ENCODE measurements around the gene ABCG2. TPM values are rescaled to one million over a fixed set of nuclear protein-coding genes. Genes with fewer than 3 reads are reported as not detected.

The ABCG2 gene
- total RNA-seq, 1 experiment from 2014 or later: 3.8 TPM

DNA sequence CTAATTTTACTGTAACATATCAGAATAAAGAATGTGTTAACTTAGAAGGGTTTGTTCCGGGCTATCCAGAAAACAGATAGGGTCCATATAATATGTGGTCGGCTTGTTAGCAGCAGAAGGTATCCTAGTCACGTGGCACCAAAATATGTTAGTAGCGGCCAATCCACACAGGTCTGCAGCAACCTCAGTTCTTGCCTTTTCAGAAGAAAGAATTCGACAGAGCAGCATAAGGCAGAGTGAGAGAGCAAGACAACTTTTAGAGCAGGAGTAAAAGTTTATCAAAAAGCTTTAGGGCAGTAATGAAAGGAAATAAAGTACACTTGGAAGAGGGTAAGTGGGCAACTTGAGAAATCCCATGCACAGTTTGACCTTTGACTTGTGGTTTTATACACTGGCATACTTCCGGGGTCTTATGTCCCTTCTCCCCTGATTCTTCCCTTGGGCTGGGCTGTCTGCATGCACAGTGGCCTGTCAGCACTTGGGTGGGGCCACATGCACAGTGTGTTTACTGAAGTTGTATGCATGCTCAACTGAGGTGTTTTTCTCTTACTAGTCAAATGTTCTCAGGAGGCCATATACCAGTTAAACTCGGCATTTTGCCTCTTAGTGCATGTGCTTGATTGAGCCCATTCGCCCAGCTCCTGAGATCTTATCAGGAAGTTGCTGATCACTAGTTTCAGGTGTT, 37.0 kb upstream of the ABCG2 start:
- Mint-ChIP-seq H3K27ac (peak overlapping the region; percentile 47; the same call in 1 of the 2 replicates), H3K36me3 (no peaks in the 10 kb centered on the region), H3K4me1 (peaks cover 19% of the 10 kb centered on the region), H3K4me3 (no peak overlapping the region), H3K9me3 (no peaks in the 10 kb centered on the region), H3K27me3 (ENCODE audit: low read depth) (no peaks in the 10 kb centered on the region)
- no peak for TF ChIP-seq ZNF532 (CRISPR knock-in tag; IDR thresholded peaks at IDR 0.05; ENCODE audit: borderline replicate concordance)
- TF ChIP-seq SOX15 (CRISPR knock-in tag; IDR thresholded peaks at IDR 0.05): no peak
- TF ChIP-seq NR2C2 (CRISPR knock-in tag; IDR thresholded peaks at IDR 0.05): no peak
- TF ChIP-seq, protein P1, sequence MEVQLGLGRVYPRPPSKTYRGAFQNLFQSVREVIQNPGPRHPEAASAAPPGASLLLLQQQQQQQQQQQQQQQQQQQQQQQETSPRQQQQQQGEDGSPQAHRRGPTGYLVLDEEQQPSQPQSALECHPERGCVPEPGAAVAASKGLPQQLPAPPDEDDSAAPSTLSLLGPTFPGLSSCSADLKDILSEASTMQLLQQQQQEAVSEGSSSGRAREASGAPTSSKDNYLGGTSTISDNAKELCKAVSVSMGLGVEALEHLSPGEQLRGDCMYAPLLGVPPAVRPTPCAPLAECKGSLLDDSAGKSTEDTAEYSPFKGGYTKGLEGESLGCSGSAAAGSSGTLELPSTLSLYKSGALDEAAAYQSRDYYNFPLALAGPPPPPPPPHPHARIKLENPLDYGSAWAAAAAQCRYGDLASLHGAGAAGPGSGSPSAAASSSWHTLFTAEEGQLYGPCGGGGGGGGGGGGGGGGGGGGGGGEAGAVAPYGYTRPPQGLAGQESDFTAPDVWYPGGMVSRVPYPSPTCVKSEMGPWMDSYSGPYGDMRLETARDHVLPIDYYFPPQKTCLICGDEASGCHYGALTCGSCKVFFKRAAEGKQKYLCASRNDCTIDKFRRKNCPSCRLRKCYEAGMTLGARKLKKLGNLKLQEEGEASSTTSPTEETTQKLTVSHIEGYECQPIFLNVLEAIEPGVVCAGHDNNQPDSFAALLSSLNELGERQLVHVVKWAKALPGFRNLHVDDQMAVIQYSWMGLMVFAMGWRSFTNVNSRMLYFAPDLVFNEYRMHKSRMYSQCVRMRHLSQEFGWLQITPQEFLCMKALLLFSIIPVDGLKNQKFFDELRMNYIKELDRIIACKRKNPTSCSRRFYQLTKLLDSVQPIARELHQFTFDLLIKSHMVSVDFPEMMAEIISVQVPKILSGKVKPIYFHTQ (CRISPR knock-in tag; IDR thresholded peaks at IDR 0.05): no peak
- TF ChIP-seq, protein P2, sequence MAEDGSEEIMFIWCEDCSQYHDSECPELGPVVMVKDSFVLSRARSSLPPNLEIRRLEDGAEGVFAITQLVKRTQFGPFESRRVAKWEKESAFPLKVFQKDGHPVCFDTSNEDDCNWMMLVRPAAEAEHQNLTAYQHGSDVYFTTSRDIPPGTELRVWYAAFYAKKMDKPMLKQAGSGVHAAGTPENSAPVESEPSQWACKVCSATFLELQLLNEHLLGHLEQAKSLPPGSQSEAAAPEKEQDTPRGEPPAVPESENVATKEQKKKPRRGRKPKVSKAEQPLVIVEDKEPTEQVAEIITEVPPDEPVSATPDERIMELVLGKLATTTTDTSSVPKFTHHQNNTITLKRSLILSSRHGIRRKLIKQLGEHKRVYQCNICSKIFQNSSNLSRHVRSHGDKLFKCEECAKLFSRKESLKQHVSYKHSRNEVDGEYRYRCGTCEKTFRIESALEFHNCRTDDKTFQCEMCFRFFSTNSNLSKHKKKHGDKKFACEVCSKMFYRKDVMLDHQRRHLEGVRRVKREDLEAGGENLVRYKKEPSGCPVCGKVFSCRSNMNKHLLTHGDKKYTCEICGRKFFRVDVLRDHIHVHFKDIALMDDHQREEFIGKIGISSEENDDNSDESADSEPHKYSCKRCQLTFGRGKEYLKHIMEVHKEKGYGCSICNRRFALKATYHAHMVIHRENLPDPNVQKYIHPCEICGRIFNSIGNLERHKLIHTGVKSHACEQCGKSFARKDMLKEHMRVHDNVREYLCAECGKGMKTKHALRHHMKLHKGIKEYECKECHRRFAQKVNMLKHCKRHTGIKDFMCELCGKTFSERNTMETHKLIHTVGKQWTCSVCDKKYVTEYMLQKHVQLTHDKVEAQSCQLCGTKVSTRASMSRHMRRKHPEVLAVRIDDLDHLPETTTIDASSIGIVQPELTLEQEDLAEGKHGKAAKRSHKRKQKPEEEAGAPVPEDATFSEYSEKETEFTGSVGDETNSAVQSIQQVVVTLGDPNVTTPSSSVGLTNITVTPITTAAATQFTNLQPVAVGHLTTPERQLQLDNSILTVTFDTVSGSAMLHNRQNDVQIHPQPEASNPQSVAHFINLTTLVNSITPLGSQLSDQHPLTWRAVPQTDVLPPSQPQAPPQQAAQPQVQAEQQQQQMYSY (CRISPR knock-in tag; IDR thresholded peaks at IDR 0.05): no peak
- no peak for TF ChIP-seq OVOL2 (CRISPR knock-in tag; IDR thresholded peaks at IDR 0.05; ENCODE audit: borderline replicate concordance)
- TF ChIP-seq RORB (CRISPR knock-in tag; IDR thresholded peaks at IDR 0.05): no peak
- TF ChIP-seq JAZF1 (CRISPR knock-in tag; IDR thresholded peaks at IDR 0.05): no peak
- TF ChIP-seq NR1H2 (CRISPR knock-in tag; IDR thresholded peaks at IDR 0.05): no peak
- no peak for TF ChIP-seq GABPB1 (CRISPR knock-in tag; IDR thresholded peaks at IDR 0.05)
- no peak for TF ChIP-seq CTCF (IDR thresholded peaks at IDR 0.05)
- no peak for TF ChIP-seq ZNF138 (CRISPR knock-in tag; conservative IDR thresholded peaks at IDR 0.05)
- ATAC-seq (peak; percentile 55), DNase-seq (ENCODE audit: low spot score) (no peak)
- ChIA-PET POLR2A (no interaction called here), CTCF (interaction anchor here (0.6 to 2.5 kb wide), 3 partner anchors 8 to 320 kb away, joined by 3 to 5 read pairs (median 4); no protein-coding TSS in a partner anchor)

DNA sequence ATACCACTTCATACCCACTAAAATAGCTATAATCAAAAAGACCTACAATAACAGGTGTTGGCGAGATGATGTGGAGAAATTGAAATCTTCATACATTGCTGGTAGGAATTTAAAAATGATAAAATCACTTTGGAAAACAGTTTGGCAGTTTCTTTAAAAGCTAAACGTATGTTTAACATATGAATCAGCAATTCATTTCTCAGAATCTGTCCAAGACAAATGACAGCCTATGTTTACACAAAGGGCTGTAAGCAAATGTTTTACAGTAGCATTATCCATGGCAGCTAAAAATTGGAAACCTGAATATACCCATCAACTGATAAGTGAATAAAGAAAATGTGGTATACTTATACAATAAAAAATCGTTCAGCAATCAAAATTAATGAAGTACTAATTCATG, 33.0 kb upstream of the ABCG2 start:
- no peaks in the 10 kb centered on the region for H3K36me3 Mint-ChIP-seq
- no peak overlapping the region for H3K4me3 Mint-ChIP-seq
- H3K4me1 Mint-ChIP-seq: peaks cover 21% of the 10 kb centered on the region
- no peak for ATAC-seq
- CTCF ChIA-PET: interaction anchor here (1.2 kb wide), 1 partner anchor 33 kb away, joined by 3 read pairs; the partner anchor contains the start of gene ABCG2
- no peak for DNase-seq (ENCODE audit: low spot score)
- H3K27me3 Mint-ChIP-seq (ENCODE audit: low read depth): no peaks in the 10 kb centered on the region
- H3K27ac Mint-ChIP-seq: no peak overlapping the region
- no peaks in the 10 kb centered on the region for H3K9me3 Mint-ChIP-seq
- POLR2A ChIA-PET: no interaction called here
- TF ChIP-seq TCF7 (CRISPR knock-in tag; IDR thresholded peaks at IDR 0.05; ENCODE audit: low read depth) (no peak), NFE2L1 (CRISPR knock-in tag; IDR thresholded peaks at IDR 0.05) (no peak), SMAD3 (CRISPR knock-in tag; IDR thresholded peaks at IDR 0.05; ENCODE audit: borderline replicate concordance) (no peak), ERG (CRISPR knock-in tag; IDR thresholded peaks at IDR 0.05) (no peak)
- TF ChIP-seq, protein P3, sequence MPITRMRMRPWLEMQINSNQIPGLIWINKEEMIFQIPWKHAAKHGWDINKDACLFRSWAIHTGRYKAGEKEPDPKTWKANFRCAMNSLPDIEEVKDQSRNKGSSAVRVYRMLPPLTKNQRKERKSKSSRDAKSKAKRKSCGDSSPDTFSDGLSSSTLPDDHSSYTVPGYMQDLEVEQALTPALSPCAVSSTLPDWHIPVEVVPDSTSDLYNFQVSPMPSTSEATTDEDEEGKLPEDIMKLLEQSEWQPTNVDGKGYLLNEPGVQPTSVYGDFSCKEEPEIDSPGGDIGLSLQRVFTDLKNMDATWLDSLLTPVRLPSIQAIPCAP (CRISPR knock-in tag; IDR thresholded peaks at IDR 0.05): no peak
- TF ChIP-seq, protein P4, sequence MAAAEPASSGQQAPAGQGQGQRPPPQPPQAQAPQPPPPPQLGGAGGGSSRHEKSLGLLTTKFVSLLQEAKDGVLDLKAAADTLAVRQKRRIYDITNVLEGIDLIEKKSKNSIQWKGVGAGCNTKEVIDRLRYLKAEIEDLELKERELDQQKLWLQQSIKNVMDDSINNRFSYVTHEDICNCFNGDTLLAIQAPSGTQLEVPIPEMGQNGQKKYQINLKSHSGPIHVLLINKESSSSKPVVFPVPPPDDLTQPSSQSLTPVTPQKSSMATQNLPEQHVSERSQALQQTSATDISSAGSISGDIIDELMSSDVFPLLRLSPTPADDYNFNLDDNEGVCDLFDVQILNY (CRISPR knock-in tag; IDR thresholded peaks at IDR 0.05): no peak

All from WTC11 (cell line).